HK-2 (cell line): ENCODE data around the gene PPP1R7.

Source experiments
- DNase-seq: peaks from one replicate; pipeline ENCODE4 v3.0.0-alpha.2; 2018; ENCODE audit not compliant: unreplicated experiment

The PPP1R7 gene

GRCh38 chr2:241228860-241229516 is 78.7 kb downstream of the PPP1R7 start:
- no peak for DNase-seq

DNA sequence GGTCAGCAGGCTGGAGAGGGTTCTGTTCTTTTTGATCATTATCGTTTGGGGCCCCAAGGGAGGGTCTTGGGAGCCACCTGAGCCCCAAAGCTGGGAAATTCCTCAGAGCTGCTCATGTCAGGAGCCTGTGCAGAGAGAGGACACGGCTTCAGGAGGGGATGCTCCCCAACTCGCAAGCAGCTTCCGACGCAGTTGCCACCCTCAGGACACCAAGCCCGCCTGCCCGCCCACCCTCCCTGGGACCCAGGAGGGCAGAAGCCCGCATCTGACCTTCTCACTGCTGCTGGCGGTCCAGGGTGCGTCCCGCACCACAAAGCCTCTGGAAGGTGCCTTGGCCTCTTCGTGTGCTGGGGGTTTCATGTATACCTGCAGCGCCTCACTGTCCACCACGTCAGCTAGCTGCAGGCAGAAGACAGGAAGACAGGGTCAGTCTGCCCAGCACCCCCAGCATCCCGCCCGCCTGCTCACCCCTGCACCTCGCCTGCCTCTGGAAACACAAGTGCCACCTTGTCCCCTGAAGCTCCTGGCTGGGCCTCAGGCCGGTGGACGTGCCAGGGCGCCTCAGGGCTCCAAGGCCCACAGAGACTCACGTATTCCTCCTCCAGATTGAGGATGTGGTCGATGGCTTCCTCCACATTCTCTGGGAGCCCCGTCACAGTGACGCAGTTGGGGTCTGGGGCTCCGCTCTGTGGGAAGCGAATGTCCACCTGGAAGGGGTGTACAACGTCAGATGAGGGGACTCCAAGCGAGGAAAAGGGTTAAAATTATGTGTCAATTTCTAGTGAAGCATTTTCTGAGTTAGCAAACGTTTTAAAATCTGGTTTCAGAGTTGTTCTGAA is 79.5 kb downstream of the PPP1R7 start:
- DNase-seq: no peak

DNA sequence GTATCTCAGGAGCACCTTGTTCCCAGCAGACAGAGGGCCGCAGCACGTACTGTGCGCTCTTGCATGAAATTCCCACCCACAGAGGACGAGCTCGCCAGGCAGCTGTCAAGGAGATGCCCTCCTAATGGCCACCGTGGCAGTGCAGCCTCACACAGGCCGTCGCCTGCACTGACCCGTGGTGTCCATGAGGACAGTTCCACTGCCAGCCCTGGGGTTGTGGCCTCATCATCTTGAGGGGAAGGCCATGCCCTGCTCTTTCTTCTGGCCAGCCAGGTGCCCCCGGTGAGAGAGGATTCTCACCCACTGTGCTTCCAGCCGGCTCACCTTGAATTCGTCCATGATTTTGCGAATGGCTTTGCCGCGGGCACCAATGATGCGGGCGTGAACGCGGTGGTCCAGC is 80.2 kb downstream of the PPP1R7 start:
- no peak for DNase-seq

DNA sequence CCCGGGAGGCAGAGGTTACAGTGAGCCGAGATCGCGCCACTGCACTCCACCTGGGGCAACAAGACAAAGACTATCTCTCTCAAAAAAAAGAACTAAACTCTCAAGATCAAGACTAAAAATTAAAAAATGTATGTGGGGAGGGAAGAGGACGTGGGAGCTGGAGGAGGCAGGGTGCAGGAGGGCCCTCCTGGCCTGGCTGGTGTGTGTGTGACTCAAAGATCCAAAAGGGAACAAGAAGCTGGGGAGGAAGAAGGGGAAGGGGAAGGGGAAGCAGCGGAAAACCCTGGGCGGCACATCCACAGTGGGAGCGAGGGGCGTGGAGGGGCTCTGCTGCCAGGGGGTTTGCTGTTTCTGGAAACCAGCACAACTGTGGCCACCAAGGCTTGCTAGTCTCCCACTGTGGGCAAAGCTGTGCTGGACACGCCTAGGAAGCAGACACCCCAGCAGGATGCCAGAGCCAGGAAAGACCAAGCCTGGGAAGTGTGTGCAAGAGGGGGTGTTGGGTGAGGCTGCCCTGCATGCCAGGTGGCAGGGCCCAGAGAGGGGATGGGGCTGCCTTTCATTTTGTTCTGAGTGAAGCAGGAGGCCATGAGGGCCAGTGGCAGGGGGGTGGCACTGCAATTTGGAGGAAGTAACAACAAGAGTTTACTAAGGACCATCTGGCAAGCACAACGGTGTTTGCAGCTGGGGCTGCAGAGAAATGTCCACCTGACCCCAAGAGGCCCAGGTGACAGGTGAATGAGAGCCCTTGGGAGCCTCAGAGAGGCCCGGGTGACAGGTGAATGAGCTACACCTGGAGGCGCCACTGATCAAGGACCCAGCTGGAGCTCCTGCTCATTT is 82.7 kb downstream of the PPP1R7 start:
- DNase-seq: no peak
